HT1080 (cell line): ENCODE measurements around the gene SPATA46. TPM values are rescaled to one million over a fixed set of nuclear protein-coding genes. Genes with fewer than 3 reads are reported as not detected.
A peak's percentile ranks its signal among the peaks of the same experiment; 100 is the strongest.

Experiments
- DNase-seq: peaks from one replicate; pipeline ENCODE4 v3.0.0-alpha.2; 2015; ENCODE audit warnings: low read depth
- polyA plus RNA-seq, 2 experiments: library from polyadenylated mRNA; depleted of rRNA; stranded (reverse); fragments of >200 nt; gene quantifications; 2 replicates each; pipeline ENCODE4 v1.2.3, GENCODE V29; 2015
- total RNA-seq: library from RNA; depleted of rRNA; stranded (reverse); fragments of >200 nt; shearing (Covaris generic); gene quantifications from 2 replicates; pipeline ENCODE4 v1.2.3, GENCODE V29; 2014; rRNA removed

Gene SPATA46
- total RNA-seq: not detected in 2 replicates
- polyA plus RNA-seq (2015; cell fraction: cytosol; rRNA removed): not detected in 2 replicates
- not detected in 2 replicates for polyA plus RNA-seq (2015; cell fraction: nucleus; rRNA removed)

GRCh38 chr1:162376691-162377090 is at the start of gene SPATA46:
Gene SPATA46 (minus strand): TSS chr1:162376854. CDS start chr1:162376790, 64 bp downstream.
- DNase-seq: no peak

DNA sequence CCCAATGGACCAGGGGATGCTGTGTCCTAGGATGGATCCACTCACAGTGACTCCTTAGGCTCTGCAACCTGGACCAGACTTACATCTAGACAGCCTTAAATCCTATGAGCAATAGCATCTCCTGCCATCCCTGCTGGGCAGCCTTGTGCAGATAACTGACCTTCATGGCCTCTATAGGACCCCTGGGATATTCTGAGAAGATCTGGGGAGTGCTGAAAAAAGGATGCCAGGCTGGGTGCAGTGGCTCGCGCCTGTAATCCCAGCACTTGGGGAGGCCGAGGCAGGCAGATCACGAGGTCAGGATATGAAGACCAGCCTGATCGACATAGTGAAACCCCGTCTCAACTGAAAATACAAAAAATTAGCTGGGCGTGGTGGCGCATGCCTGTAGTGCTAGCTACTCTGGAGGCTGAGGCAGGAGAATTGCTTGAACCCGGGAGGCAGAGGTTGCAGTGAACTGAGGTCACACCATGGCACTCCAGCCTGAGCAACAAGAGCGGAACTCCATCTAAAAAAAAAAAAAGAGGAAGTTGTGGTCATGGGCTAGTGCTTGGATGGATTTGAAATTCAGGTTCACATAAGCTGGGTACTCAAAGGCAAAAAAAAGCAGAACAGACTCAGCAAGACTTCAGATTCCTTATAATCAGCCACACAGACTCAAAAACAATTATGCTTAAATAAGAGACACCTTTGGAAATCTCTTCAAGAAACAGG is 46.2 kb upstream of the SPATA46 start:
- DNase-seq: no peak

DNA sequence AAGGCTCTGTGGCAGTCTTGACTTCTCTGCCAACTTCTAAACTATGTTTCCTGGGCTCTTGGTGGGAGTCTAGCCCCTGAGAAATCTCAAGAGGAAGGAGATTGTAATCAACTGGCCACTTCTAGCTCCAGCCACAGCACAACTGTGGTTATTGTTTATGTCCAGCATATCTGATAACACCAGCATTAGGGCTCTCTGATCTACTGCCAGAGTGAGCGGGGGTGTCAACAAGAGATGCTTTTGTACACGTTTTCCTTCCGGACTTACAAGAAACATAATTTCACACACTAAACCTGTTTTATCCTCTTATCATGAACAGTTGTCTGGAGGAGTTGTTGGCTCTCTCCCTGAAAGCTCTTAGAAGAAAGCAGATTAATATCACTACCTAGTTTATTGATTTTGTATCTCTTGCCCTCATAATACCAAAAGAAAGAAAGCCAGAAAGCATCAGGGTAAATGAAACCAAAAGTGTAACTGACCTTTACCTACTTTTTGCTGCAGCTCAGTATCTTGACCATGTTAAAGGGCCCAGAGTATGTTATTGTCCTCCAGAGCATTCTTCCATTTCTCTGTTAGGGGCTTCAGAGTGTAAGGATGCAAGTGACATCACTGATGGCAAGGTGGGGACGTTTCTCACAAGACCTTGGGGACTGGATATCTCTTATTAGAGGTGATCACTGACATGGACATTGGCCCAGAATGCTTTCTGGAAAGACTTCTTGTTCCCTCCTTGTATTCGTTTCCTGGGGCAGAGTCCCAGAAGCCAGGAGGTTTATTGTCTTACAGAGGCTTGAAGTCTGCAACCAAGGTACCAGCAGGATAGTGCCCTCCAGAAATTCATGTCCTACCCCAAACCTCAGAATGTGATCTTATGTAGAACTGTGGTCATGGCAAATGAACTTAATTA is 44.9 kb upstream of the SPATA46 start:
- DNase-seq: no peak

- DNase-seq: no peak
These were observed 43.5 kb upstream of the SPATA46 start for GRCh38 chr1:162420120-162420519.

GRCh38 chr1:162419450-162419931 is 42.8 kb upstream of the SPATA46 start:
- DNase-seq: peak; percentile 59

GRCh38 chr1:162418584-162418983 is 41.9 kb upstream of the SPATA46 start:
- peak; percentile 33 for DNase-seq

- DNase-seq: no peak
These were observed 41.0 kb upstream of the SPATA46 start for GRCh38 chr1:162417650-162418049.

GRCh38 chr1:162416909-162417308 is 40.3 kb upstream of the SPATA46 start:
- no peak for DNase-seq

DNA sequence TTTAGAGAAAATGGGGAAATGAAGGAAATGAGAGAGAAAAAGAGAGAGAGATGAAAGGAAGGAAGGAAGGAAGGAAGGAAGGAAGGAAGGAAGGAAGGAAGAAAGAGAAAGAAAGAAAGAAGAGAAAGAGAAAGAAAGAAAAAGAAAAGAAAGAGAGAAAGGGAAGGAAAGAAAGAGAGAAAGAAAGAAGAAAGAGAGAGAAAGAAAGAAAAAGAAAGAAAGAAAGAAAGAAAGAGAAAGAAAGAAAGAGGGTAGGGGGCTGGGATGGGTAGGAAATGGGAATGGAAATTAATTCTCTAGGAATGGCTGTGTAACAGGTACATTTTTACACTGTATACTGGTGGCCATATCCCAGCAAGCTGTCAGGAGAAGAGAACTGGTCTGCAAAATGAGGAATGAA is 39.6 kb upstream of the SPATA46 start:
- DNase-seq: no peak

DNA sequence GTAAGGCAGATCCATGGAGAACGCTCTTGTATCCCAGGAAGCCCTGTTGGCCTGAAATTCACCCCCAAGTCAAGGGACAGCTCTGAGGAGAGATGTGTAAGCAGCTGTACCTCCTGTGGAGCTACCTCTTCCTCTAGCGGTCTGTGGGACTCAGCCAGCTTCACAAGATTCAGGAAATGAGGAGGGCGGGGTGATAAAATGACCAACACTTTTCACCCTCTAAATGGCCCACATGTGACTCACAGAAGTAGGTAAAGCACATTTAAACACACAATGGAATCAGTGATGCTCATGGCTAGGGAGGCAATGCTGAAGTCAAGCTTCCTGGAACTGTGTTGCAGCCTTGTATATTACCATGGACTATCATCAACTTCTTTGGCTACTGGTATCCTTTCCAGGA is 35.3 kb upstream of the SPATA46 start, which contains the start of gene SH2D1B:
Gene SH2D1B (minus strand): TSS at position 135 of the 400 bp plus-strand sequence. CDS start 120 bp downstream, at position 15.
- DNase-seq: peak; percentile 93

- DNase-seq: no peak
These were observed 30.9 kb upstream of the SPATA46 start for GRCh38 chr1:162407539-162407938.

GRCh38 chr1:162406811-162407210 is 30.2 kb upstream of the SPATA46 start:
- no peak for DNase-seq

GRCh38 chr1:162405800-162406199 is 29.1 kb upstream of the SPATA46 start:
- no peak for DNase-seq

DNA sequence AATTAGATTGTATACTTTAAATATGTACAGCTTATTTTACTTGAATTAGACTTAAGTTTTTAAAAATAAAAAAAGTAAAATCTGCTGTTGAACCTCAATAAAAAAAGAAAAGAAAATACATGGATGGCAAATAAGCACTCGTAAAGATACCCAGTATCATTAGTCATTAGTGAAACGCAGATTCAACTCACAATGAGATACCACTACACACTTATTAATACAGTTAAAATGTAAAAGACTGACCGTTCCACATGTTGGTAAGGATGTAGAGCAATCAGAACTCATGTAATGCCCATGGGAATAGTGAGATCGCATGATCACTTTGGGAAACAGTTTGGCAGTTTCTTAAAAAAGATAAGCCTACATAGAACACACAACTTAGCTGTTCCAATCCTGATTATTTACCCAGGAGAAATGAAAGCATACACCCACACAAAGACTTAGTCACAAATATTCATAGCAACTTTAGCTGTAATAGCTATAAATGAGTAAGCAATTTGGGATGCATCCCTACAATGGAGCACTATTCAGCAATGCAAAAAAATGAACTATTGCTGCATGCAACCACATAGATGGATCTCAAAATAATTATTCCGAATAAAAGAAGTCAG is 28.0 kb upstream of the SPATA46 start:
- peak; percentile 37 for DNase-seq

DNA sequence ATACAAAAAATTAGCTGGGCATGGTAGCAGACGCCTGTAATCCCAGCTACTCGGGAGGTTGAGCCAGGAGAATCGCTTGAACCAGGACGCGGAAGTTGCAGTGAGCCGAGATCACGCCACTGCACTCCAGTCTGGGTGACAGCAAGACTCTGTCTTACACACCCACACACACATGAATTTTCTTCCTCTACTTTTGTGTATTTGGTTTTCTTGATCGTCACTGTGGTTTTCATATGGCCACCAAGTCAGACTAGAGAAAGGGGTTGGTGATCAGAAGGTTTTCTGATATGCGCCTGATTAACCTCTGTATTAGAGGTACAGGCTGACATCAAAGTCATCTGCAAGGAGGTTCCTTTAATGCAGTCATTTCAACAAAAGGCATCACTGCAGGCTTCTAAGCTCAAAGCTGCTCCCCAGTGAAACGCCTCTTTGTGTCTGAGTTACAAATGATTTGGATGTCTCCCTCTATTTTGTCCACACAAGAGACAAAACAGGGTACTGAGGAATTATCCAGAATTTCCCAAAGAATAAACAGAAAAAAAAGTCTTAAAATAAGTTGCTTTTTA is 24.2 kb upstream of the SPATA46 start:
- no peak for DNase-seq

GRCh38 chr1:162398999-162399580 is 22.4 kb upstream of the SPATA46 start:
- no peak for DNase-seq

DNA sequence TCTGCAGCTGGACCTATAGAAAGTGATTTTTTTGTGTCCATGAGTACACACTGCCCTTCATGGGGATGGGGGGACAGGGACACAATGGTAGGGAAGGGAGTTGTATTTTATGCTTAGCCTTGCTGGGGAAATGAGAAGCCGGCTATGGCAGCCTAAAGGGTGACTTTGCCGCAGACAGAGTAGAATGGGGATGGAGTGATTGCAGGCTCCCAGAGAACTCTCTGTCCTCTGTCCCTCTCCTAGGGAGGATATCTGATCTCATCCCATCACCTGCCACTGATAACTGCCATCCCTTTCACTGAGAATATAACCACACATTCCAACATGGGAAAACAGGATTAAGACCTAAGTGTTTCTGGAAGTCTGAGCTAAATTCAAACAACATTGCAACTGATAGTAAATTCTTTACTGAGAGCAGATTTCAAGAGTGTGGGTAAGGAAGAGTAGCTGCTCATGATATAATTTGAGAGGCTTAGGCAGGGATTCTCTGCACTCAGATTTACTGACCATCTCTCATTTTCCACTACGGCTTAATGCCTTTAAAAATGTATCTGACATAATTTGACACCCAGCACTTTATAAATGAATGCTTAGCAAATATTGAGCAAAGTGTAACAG is 21.4 kb upstream of the SPATA46 start:
- DNase-seq: no peak

GRCh38 chr1:162397039-162397448 is 20.4 kb upstream of the SPATA46 start:
- DNase-seq: no peak

GRCh38 chr1:162396201-162396906 is 19.7 kb upstream of the SPATA46 start:
- DNase-seq: no peak
